Spleen (tissue), 7 donors: ENCODE measurements around the gene FAT1.

Experiments
- POLR2A ChIP-seq, 3 donors: fragments of 450-650 bp; IDR thresholded peaks; one replicate each; pipeline ENCODE4 v1.5.1; 2017; ENCODE audit warnings: antibody characterized with exemption in 3 of 3, mild to moderate bottlenecking in 1 of 3
- POLR2AphosphoS5 ChIP-seq, 3 donors: sonication (generic); formaldehyde crosslinking; IDR thresholded peaks; one replicate each; pipeline ENCODE4 v1.5.1; 2017; ENCODE audit warnings: antibody characterized with exemption in 3 of 3
- TF ChIP-seq, protein P1 (sequence below), 11 experiments: fragments of 200-600 bp in 7 of 11; fragments of 450-650 bp in 4 of 11; sonication (generic) in 4 of 11; IDR thresholded peaks in 8 of 11; conservative IDR thresholded peaks in 3 of 11; 1 replicate in 7 of 11; 2 replicates in 4 of 11; pipeline versions ENCODE4 v1.4.0 to v1.8.0; 2016 to 2021; ENCODE audit warnings: antibody characterized with exemption in 11 of 11, inconsistent platforms in 4 of 11, mild to moderate bottlenecking in 1 of 11
- donor health status: DM: no; HTN: no; CAD: no; lungs with moderate emphysema.
- donor health status: DM: no; HTN: no; CAD: no.
- donor health status: DM: no; HTN: no; CAD: no.

- TF ChIP-seq POLR2A (IDR thresholded peaks at IDR 0.05) (no peak), POLR2AphosphoS5 (IDR thresholded peaks at IDR 0.05) (no peak)
- TF ChIP-seq, protein P1, sequence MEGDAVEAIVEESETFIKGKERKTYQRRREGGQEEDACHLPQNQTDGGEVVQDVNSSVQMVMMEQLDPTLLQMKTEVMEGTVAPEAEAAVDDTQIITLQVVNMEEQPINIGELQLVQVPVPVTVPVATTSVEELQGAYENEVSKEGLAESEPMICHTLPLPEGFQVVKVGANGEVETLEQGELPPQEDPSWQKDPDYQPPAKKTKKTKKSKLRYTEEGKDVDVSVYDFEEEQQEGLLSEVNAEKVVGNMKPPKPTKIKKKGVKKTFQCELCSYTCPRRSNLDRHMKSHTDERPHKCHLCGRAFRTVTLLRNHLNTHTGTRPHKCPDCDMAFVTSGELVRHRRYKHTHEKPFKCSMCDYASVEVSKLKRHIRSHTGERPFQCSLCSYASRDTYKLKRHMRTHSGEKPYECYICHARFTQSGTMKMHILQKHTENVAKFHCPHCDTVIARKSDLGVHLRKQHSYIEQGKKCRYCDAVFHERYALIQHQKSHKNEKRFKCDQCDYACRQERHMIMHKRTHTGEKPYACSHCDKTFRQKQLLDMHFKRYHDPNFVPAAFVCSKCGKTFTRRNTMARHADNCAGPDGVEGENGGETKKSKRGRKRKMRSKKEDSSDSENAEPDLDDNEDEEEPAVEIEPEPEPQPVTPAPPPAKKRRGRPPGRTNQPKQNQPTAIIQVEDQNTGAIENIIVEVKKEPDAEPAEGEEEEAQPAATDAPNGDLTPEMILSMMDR (IDR thresholded peaks at IDR 0.05 in 8 of 11, conservative IDR thresholded peaks at IDR 0.05 in 3 of 11), result no peak
Measured at GRCh38 chr4:186757696-186758355, 34.2 kb upstream of the FAT1 start.
